GM06990 (cell line): ENCODE measurements around the gene ING2.

Experiments used
- DNase-seq: peaks from one replicate; pipeline ENCODE4 v3.0.0-alpha.2; 2011; ENCODE audit not compliant: insufficient read length; ENCODE audit errors: extremely low read depth
- H3K27me3 ChIP-seq: replicated peaks from 2 replicates; pipeline ENCODE4 v1.6.0; 2011; ENCODE audit warnings: low read length; ENCODE audit not compliant: control insufficient read depth, insufficient read depth
- H3K36me3 ChIP-seq: 2 replicates; pipeline ENCODE4 v1.5.1; 2011; ENCODE audit warnings: low read length; ENCODE audit not compliant: control insufficient read depth, insufficient read depth
- H3K4me3 ChIP-seq: replicated peaks from 2 replicates; pipeline ENCODE4 v1.5.1; 2011; ENCODE audit warnings: low read depth, mild to moderate bottlenecking, control low read depth, low read length
- TF ChIP-seq, protein P1 (sequence below): IDR thresholded peaks from 2 replicates; pipeline ENCODE4 v1.5.1; 2011; ENCODE audit warnings: low read length, control low read depth, mild to moderate bottlenecking, inconsistent platforms; ENCODE audit not compliant: insufficient read depth, poor library complexity, severe bottlenecking

ING2 gene

DNA sequence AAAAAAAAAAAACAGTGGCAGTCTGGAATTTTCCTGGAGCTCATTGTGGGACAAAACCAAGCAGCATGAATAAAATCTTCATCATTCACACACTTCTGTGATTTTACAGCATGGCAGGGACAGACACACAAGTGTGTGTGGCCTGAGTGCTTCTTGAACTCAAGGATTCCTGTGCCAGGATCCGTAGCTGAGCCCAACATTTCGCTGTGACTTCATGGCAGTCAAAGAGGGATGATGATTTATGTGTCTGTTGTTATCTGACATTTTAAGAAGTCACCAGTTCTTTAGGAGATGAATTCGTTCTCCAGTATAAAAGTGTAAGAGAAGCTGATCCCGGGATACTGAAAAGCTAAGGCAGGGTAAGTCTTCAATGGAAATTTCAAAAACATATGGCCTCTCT is 57.0 kb downstream of the ING2 start:
- Histone ChIP-seq H3K27me3 (no peaks in the 10 kb centered on the region; the same call in 1 of the 2 replicates), H3K36me3 (no peaks in the 10 kb centered on the region), H3K4me3 (no peak overlapping the region)
- no peak for DNase-seq
- TF ChIP-seq, protein P1, sequence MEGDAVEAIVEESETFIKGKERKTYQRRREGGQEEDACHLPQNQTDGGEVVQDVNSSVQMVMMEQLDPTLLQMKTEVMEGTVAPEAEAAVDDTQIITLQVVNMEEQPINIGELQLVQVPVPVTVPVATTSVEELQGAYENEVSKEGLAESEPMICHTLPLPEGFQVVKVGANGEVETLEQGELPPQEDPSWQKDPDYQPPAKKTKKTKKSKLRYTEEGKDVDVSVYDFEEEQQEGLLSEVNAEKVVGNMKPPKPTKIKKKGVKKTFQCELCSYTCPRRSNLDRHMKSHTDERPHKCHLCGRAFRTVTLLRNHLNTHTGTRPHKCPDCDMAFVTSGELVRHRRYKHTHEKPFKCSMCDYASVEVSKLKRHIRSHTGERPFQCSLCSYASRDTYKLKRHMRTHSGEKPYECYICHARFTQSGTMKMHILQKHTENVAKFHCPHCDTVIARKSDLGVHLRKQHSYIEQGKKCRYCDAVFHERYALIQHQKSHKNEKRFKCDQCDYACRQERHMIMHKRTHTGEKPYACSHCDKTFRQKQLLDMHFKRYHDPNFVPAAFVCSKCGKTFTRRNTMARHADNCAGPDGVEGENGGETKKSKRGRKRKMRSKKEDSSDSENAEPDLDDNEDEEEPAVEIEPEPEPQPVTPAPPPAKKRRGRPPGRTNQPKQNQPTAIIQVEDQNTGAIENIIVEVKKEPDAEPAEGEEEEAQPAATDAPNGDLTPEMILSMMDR: no peak
